ENCODE results near the gene RPS25.

- no peak for TF ChIP-seq CTCF (IDR thresholded peaks at IDR 0.05)
- no peak for TF ChIP-seq EP300 (IDR thresholded peaks at IDR 0.05)
- TF ChIP-seq POLR2A (IDR thresholded peaks at IDR 0.05), result no peak
- no peak for TF ChIP-seq POLR2AphosphoS5 (IDR thresholded peaks at IDR 0.05)
Measured at GRCh38 chr11:119061256-119061655, 43.1 kb upstream of the RPS25 start.
